Nucleus accumbens (tissue), 56 donors: ENCODE data around the gene PEX13.

Experiments used
- DNase-seq, 56 donors: peaks; one replicate each; lab custom pipeline; 2025; lab: John Stamatoyannopoulos, UW

PEX13 gene

GRCh38 chr2:61059382-61059781 lies 41.9 kb downstream of the PEX13 start:
- no peak for DNase-seq

- DNase-seq = peak; percentile 50 to 95 (median 82)
These were observed 48.5 kb downstream of the PEX13 start, which contains the start of gene SANBR for GRCh38 chr2:61065714-61066709. TSS of gene SANBR (plus strand) at chr2:61065871. CDS start at chr2:61070351, 4,480 bp downstream.

DNA sequence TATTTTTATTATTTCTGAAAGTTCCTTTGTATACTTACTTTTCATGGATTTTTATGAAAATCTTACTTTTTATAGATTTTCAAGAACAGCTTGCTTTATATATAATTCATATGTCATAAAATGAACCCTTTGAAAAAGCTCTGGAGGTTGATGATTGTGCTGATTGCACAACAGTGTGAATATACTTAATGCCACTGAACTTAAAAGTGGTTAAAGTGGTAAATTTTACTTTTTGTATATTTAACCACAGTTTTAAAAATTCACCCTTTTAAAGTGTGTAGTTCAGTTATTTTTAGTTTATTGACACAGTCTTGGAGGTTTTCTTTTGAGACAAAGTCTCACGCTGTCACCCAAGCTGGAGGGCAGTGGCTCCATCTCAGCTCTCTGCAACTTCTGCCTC lies 56.6 kb downstream of the PEX13 start:
- DNase-seq = no peak

DNA sequence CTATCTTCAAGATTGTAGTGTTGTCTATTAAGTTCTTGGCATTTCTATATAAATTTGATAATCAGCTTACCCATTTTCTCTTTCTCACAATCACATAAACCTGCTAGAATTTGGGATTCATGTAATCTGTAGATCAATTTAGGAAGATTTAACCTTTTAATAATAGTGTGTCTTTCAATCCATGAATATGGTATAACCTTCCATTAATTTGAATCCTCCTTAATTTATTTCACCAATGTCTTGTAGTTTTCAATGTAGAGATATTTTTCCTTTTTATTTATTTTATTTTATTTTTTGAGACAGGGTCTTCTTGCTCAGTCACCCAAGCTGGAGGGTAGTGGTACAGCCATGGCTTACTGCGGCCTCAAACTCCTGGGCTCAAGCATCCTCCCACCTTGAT lies 68.4 kb downstream of the PEX13 start:
- DNase-seq = no peak

GRCh38 chr2:61089797-61090196 lies 72.3 kb downstream of the PEX13 start:
- DNase-seq = no peak

GRCh38 chr2:61090386-61090921 lies 72.9 kb downstream of the PEX13 start:
- DNase-seq = no peak

GRCh38 chr2:61091485-61091884 lies 74.0 kb downstream of the PEX13 start:
- no peak for DNase-seq

DNA sequence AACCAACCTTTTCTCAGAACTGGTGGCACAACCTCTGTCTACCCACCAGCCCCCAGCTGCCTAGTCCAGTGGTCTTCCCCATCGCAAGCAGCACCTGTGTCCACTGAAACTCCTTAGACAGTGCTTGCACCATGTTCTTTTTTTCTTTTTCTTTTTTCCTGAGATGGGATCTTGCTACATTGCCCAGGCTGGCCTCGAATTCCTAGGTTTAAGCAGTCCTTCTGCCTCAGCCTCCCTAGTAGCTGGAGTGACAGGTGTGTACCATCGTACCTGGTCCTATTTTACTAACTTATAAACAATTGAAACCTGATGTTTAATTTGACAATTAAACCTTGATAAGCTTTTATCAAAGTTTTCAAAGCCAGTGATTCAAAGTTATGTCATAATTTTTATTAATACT lies 78.9 kb downstream of the PEX13 start:
- no peak for DNase-seq

DNA sequence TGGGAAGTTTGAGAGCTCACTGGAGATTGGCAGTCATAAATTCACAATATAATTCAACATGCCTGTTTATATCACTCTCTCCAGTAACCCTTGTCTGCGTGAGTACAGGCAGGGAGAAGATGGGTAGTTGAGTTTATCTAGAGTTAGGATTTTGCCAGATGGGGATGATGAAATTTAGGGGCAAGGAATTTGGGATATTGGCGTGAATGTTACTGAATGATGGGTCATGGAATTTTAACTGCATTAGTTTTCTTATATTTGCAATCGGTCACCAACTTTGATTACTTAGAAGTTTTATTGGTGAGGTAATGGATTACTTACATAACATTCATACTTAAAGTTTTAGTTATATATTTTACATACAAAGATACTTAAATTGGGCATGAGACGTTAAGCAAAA lies 83.3 kb downstream of the PEX13 start:
- no peak for DNase-seq
